GM20431 (cell line): ENCODE measurements around the gene TUSC2.

Source experiments
- in situ Hi-C: fragments of 300-500 bp; cut with MseI, MboI; formaldehyde crosslinking; loops from one replicate; pipeline ENCODE4 v1.15.0; 2020; ENCODE audit warnings: low sequenced_read_pairs; ENCODE audit not compliant: unreplicated experiment

The TUSC2 gene

GRCh38 chr3:50327943-50328691 is at the start of gene TUSC2:
TUSC2 (minus strand) TSS chr3:50328223; CDS start chr3:50328099, 124 bp downstream.
- in situ Hi-C loops, result no loop called here

- in situ Hi-C loops, result no loop called here
Observed at GRCh38 chr3:50375258-50375931, 47.4 kb upstream of the TUSC2 start.

GRCh38 chr3:50374363-50375257 is 46.6 kb upstream of the TUSC2 start:
- in situ Hi-C loops, result no loop called here

GRCh38 chr3:50373146-50374051 is 45.4 kb upstream of the TUSC2 start:
- in situ Hi-C loops, result no loop called here

- in situ Hi-C loops, result no loop called here
Observed at GRCh38 chr3:50372349-50372748, 44.3 kb upstream of the TUSC2 start.

- in situ Hi-C loops, result no loop called here
Observed at GRCh38 chr3:50371133-50371685, 43.2 kb upstream of the TUSC2 start.

GRCh38 chr3:50370594-50370993 is 42.6 kb upstream of the TUSC2 start:
- in situ Hi-C loops, result no loop called here

GRCh38 chr3:50369012-50369670 is 41.1 kb upstream of the TUSC2 start:
- in situ Hi-C loops, result no loop called here

GRCh38 chr3:50365842-50366220 is 37.8 kb upstream of the TUSC2 start:
- in situ Hi-C loops, result no loop called here

- in situ Hi-C loops, result no loop called here
Observed at GRCh38 chr3:50365080-50365841, 37.2 kb upstream of the TUSC2 start.

GRCh38 chr3:50364573-50365079 is 36.6 kb upstream of the TUSC2 start:
- in situ Hi-C loops, result no loop called here

- in situ Hi-C loops, result no loop called here
Observed at GRCh38 chr3:50359760-50360110, 31.7 kb upstream of the TUSC2 start.

- in situ Hi-C loops, result no loop called here
Observed at GRCh38 chr3:50358911-50359759, 31.1 kb upstream of the TUSC2 start, which contains the start of gene TMEM115. TMEM115 (minus strand) TSS chr3:50359521; CDS start chr3:50359063, 458 bp downstream.

- in situ Hi-C loops, result no loop called here
Observed at GRCh38 chr3:50358355-50358910, 30.4 kb upstream of the TUSC2 start.

- in situ Hi-C loops, result no loop called here
Observed at GRCh38 chr3:50357481-50357880, 29.5 kb upstream of the TUSC2 start.

- in situ Hi-C loops, result no loop called here
Observed at GRCh38 chr3:50356553-50356952, 28.5 kb upstream of the TUSC2 start.
